ENCODE measurements around the gene TLR7. TPM values are rescaled to one million over a fixed set of nuclear protein-coding genes. Genes with fewer than 3 reads are reported as not detected.

The TLR7 gene
- total RNA-seq, 2 donors from 2014 or later: 0.27 to 1.3 TPM

DNA sequence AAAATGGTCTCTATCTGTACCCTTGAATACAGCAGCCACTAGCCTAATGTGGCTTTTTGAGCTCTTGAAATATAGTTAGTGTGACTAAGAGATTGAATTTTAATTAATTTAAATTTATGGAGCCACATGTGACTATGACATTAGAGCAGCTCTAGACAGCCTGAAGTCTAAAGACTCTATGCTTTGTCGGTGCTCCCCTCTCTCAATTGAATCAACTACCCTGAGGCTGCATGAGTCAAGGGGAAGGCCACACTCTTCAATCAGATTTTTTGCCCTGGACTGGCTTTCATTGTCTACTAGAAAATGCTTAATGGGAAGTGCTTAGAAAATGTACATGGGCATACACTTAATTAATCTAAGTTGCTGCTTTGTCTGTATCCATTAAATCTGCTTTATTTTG lies 11.7 kb downstream of the TLR7 start:
- H3K27ac ChIP-seq: no peak overlapping the region
- no peaks in the 10 kb centered on the region for H3K4me1 ChIP-seq
- intact Hi-C loops (cut with DNase I): no loop called here
- H3K36me3 ChIP-seq: no peaks in the 10 kb centered on the region
- H3K9ac ChIP-seq (ENCODE audit: low read depth in 2 of 2, low read length in 2 of 2): no peak overlapping the region
- TF ChIP-seq, protein P1, sequence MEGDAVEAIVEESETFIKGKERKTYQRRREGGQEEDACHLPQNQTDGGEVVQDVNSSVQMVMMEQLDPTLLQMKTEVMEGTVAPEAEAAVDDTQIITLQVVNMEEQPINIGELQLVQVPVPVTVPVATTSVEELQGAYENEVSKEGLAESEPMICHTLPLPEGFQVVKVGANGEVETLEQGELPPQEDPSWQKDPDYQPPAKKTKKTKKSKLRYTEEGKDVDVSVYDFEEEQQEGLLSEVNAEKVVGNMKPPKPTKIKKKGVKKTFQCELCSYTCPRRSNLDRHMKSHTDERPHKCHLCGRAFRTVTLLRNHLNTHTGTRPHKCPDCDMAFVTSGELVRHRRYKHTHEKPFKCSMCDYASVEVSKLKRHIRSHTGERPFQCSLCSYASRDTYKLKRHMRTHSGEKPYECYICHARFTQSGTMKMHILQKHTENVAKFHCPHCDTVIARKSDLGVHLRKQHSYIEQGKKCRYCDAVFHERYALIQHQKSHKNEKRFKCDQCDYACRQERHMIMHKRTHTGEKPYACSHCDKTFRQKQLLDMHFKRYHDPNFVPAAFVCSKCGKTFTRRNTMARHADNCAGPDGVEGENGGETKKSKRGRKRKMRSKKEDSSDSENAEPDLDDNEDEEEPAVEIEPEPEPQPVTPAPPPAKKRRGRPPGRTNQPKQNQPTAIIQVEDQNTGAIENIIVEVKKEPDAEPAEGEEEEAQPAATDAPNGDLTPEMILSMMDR (IDR thresholded peaks at IDR 0.05): no peak
- DNase-seq: no peak
- H3K9me3 ChIP-seq: no peaks in the 10 kb centered on the region
- no peaks in the 10 kb centered on the region for H3K27me3 ChIP-seq
- H3K4me3 ChIP-seq: no peak overlapping the region

GRCh38 chrX:12881914-12882313 lies 15.0 kb downstream of the TLR7 start:
- no peak for DNase-seq
- H3K9ac ChIP-seq (ENCODE audit: low read depth in 2 of 2, low read length in 2 of 2): no peak overlapping the region
- intact Hi-C loops (cut with DNase I): no loop called here
- H3K4me1 ChIP-seq: no peaks in the 10 kb centered on the region
- H3K27me3 ChIP-seq: no peaks in the 10 kb centered on the region
- H3K4me3 ChIP-seq: no peak overlapping the region
- H3K27ac ChIP-seq: no peak overlapping the region
- H3K36me3 ChIP-seq: no peaks in the 10 kb centered on the region
- no peaks in the 10 kb centered on the region for H3K9me3 ChIP-seq
- TF ChIP-seq, protein P1 (IDR thresholded peaks at IDR 0.05): no peak

DNA sequence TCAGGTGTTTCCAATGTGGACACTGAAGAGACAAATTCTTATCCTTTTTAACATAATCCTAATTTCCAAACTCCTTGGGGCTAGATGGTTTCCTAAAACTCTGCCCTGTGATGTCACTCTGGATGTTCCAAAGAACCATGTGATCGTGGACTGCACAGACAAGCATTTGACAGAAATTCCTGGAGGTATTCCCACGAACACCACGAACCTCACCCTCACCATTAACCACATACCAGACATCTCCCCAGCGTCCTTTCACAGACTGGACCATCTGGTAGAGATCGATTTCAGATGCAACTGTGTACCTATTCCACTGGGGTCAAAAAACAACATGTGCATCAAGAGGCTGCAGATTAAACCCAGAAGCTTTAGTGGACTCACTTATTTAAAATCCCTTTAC lies 18.6 kb downstream of the TLR7 start:
- Histone ChIP-seq H3K4me1 (no peaks in the 10 kb centered on the region), H3K27me3 (no peaks in the 10 kb centered on the region), H3K9ac (ENCODE audit: low read depth in 2 of 2, low read length in 2 of 2) (no peak overlapping the region), H3K27ac (no peak overlapping the region), H3K36me3 (no peaks in the 10 kb centered on the region), H3K9me3 (no peaks in the 10 kb centered on the region), H3K4me3 (no peak overlapping the region)
- TF ChIP-seq, protein P1 (IDR thresholded peaks at IDR 0.05): no peak
- no peak for DNase-seq
- intact Hi-C loops (cut with DNase I): no loop called here

- H3K9me3 ChIP-seq: no peaks in the 10 kb centered on the region
Measured at GRCh38 chrX:12886545-12886944, 19.7 kb downstream of the TLR7 start.

DNA sequence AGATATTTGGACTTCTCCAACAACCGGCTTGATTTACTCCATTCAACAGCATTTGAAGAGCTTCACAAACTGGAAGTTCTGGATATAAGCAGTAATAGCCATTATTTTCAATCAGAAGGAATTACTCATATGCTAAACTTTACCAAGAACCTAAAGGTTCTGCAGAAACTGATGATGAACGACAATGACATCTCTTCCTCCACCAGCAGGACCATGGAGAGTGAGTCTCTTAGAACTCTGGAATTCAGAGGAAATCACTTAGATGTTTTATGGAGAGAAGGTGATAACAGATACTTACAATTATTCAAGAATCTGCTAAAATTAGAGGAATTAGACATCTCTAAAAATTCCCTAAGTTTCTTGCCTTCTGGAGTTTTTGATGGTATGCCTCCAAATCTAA lies 20.3 kb downstream of the TLR7 start:
- TF ChIP-seq, protein P1 (IDR thresholded peaks at IDR 0.05): no peak
- no peak overlapping the region for H3K4me3 ChIP-seq
- intact Hi-C loops (cut with DNase I): no loop called here
- H3K27me3 ChIP-seq: no peaks in the 10 kb centered on the region
- no peaks in the 10 kb centered on the region for H3K4me1 ChIP-seq
- H3K9ac ChIP-seq (ENCODE audit: low read depth in 2 of 2, low read length in 2 of 2): no peak overlapping the region
- H3K9me3 ChIP-seq: no peaks in the 10 kb centered on the region
- DNase-seq: no peak
- H3K36me3 ChIP-seq: no peaks in the 10 kb centered on the region
- no peak overlapping the region for H3K27ac ChIP-seq

More at GRCh38 chrX:12886545-12886944, 19.7 kb downstream of the TLR7 start:
- H3K9ac ChIP-seq (ENCODE audit: low read depth in 2 of 2, low read length in 2 of 2): no peak overlapping the region
- no peak overlapping the region for H3K27ac ChIP-seq
- H3K4me3 ChIP-seq: no peak overlapping the region
- DNase-seq: no peak
- intact Hi-C loops (cut with DNase I): no loop called here
- no peaks in the 10 kb centered on the region for H3K4me1 ChIP-seq
- no peaks in the 10 kb centered on the region for H3K27me3 ChIP-seq
- TF ChIP-seq, protein P1 (IDR thresholded peaks at IDR 0.05): no peak
- no peaks in the 10 kb centered on the region for H3K36me3 ChIP-seq

- Histone ChIP-seq H3K9ac (ENCODE audit: low read depth in 2 of 2, low read length in 2 of 2) (no peak overlapping the region), H3K4me1 (no peaks in the 10 kb centered on the region), H3K27ac (no peak overlapping the region), H3K27me3 (no peaks in the 10 kb centered on the region), H3K36me3 (no peaks in the 10 kb centered on the region), H3K4me3 (no peak overlapping the region), H3K9me3 (no peaks in the 10 kb centered on the region)
- intact Hi-C loops (cut with DNase I): no loop called here
- TF ChIP-seq, protein P1 (IDR thresholded peaks at IDR 0.05): no peak
- no peak for DNase-seq
Measured at GRCh38 chrX:12887767-12888166, 20.9 kb downstream of the TLR7 start.

Measured in colonic mucosa (tissue), 4 donors.